Hepatocyte (in vitro differentiated cells): ENCODE data around the gene RFX8. TPM values are rescaled to one million over a fixed set of nuclear protein-coding genes. Genes with fewer than 3 reads are reported as not detected.
A peak's percentile ranks its signal among the peaks of the same experiment; 100 is the strongest.

Experiments
- DNase-seq: peaks from one replicate; pipeline ENCODE4 v3.0.0-alpha.2; 2016; ENCODE audit warnings: low spot score
- H2AFZ ChIP-seq: fragments of 200-600 bp; sonication (generic); 2 replicates; pipeline ENCODE4 v1.6.0; 2016; ENCODE audit warnings: antibody characterized with exemption, mild to moderate bottlenecking
- H3K27ac ChIP-seq: fragments of 200-600 bp; sonication (generic); 2 replicates; pipeline ENCODE4 v1.5.1; 2016; ENCODE audit warnings: mild to moderate bottlenecking
- H3K27me3 ChIP-seq: fragments of 200-600 bp; sonication (generic); 2 replicates; pipeline ENCODE4 v1.6.1; 2016
- H3K36me3 ChIP-seq: fragments of 200-600 bp; sonication (generic); replicated peaks from 2 replicates; pipeline ENCODE4 v1.5.1; 2016; ENCODE audit warnings: low read depth; ENCODE audit not compliant: insufficient read depth
- H3K4me1 ChIP-seq: fragments of 200-600 bp; sonication (generic); 2 replicates; pipeline ENCODE4 v1.5.1; 2016; ENCODE audit warnings: mild to moderate bottlenecking, moderate library complexity; ENCODE audit not compliant: insufficient read depth
- H3K4me2 ChIP-seq: fragments of 200-600 bp; sonication (generic); 2 replicates; pipeline ENCODE4 v1.6.0; 2016
- H3K4me3 ChIP-seq: fragments of 200-600 bp; sonication (generic); 2 replicates; pipeline ENCODE4 v1.5.1; 2016; ENCODE audit warnings: mild to moderate bottlenecking
- H3K79me2 ChIP-seq: fragments of 200-600 bp; sonication (generic); 2 replicates; pipeline ENCODE4 v1.6.0; 2017; ENCODE audit warnings: mild to moderate bottlenecking
- H3K9me2 ChIP-seq: fragments of 200-600 bp; sonication (generic); replicated peaks from 2 replicates; pipeline ENCODE4 v1.6.0; 2017; ENCODE audit warnings: mild to moderate bottlenecking; ENCODE audit not compliant: insufficient read depth
- H3K9me3 ChIP-seq: fragments of 200-600 bp; sonication (generic); 2 replicates; pipeline ENCODE4 v1.5.1; 2016; ENCODE audit warnings: low read depth, mild to moderate bottlenecking
- H4K20me1 ChIP-seq: fragments of 200-600 bp; sonication (generic); 2 replicates; pipeline ENCODE4 v1.6.0; 2016; ENCODE audit warnings: mild to moderate bottlenecking; ENCODE audit not compliant: insufficient read depth, poor library complexity, severe bottlenecking
- CTCF ChIP-seq: fragments of 200-600 bp; sonication (generic); IDR thresholded peaks from 2 replicates; pipeline ENCODE4 v1.5.1; 2016; ENCODE audit warnings: antibody characterized with exemption, mild to moderate bottlenecking; ENCODE audit not compliant: poor library complexity
- EZH2 ChIP-seq: fragments of 200-600 bp; sonication (generic); IDR thresholded peaks from 2 replicates; pipeline ENCODE4 v1.6.1; 2016; ENCODE audit warnings: antibody characterized with exemption, mild to moderate bottlenecking, borderline replicate concordance
- EZH2phosphoT487 ChIP-seq: fragments of 200-600 bp; sonication (generic); IDR thresholded peaks from one replicate; pipeline ENCODE4 v1.6.1; 2018; ENCODE audit warnings: antibody characterized with exemption, mild to moderate bottlenecking, low read depth, moderate library complexity; ENCODE audit not compliant: unreplicated experiment, severe bottlenecking
- WGBS: methylation state at CpG from one replicate; pipeline ENCODE4 v1.1.6; 2016; ENCODE audit warnings: low lambda C conversion rate; ENCODE audit errors: missing lambda C conversion rate; 5-methylcytosine and 5-hydroxymethylcytosine counted together
- polyA plus RNA-seq: library from polyadenylated mRNA; unstranded; fragments of >200 nt; fragmentation: Nextera tagmentation; extraction: Ambion mirVana; gene quantifications from 2 replicates; pipeline ENCODE4 v1.2.1, GENCODE V29; 2016
- total RNA-seq: library from RNA; depleted of rRNA; stranded (reverse); fragments of >200 nt; gene quantifications from 2 replicates; pipeline ENCODE4 v1.2.3, GENCODE V29; 2014

RFX8 gene
- total and polyA plus RNA-seq, 2 experiments from 2014 or later, result 0.52 TPM; not detected in 1

DNA sequence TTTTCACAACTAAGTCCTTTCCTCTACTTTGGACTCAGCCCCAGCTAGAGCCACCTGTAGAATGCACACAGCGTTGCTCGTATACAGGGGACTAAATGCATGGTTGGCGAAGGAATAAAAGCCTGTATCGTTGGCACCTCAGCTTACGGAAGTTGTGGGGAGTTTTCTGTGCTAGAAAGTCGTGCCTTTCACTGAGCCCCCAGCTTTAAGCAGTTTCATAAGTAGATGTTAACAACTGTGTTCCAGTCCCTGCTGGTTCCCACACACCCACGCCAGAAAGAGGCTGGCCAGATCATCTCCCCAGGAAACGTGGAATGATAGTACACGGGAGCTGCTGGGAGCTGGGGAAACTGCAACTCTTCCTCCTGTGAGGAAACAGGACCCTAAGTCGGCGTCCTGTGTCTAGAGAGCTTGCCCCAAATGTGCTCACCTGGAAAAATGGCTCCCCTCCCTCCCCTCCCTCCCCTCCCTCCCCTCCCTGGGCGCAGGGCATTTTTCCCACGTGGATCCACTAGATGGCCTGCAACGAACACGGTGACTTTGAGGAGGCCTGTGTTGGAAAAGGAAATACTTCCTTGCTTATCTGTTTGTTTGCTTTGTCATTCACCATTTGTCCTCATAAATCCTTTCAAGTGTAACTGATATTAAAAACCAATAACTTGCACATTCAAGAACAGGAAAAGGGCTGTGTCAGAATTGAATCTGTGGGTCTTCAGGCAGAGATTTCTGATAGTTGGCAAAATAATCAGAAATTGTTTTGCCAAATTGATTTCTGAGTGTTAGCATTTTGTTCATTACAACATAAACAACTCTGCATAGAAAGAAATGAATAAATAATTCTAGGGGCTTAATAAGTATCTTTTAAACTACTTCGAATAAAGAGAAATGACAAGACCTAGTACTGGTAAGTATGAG is 43.9 kb upstream of the RFX8 start:
- Histone ChIP-seq H3K27ac (peak overlapping the region; percentile 24), H3K4me3 (no peak overlapping the region), H3K79me2 (no peaks in the 10 kb centered on the region), H3K9me3 (no peaks in the 10 kb centered on the region), H3K9me2 (no peaks in the 10 kb centered on the region), H3K27me3 (no peaks in the 10 kb centered on the region), H3K4me1 (peaks cover 18% of the 10 kb centered on the region), H3K4me2 (peak overlapping the region; percentile 66), H3K36me3 (no peaks in the 10 kb centered on the region), H4K20me1 (no peaks in the 10 kb centered on the region), H2AFZ (no peak overlapping the region)
- TF ChIP-seq EZH2phosphoT487 (no peak), CTCF (peak; percentile 64)
- DNase-seq, result peak; percentile 78
- 38% methylated on average over 16 of the region's 16 CpGs for WGBS

GRCh38 chr2:101517758-101518271 is 42.9 kb upstream of the RFX8 start:
- Histone ChIP-seq H3K4me1 (peaks cover 18% of the 10 kb centered on the region), H3K9me3 (no peaks in the 10 kb centered on the region), H3K27ac (peak overlapping the region; percentile 44), H4K20me1 (no peaks in the 10 kb centered on the region), H3K79me2 (no peaks in the 10 kb centered on the region), H3K36me3 (no peaks in the 10 kb centered on the region), H3K9me2 (no peaks in the 10 kb centered on the region), H3K27me3 (no peaks in the 10 kb centered on the region), H3K4me3 (no peak overlapping the region), H3K4me2 (peak overlapping the region; percentile 66), H2AFZ (no peak overlapping the region)
- TF ChIP-seq EZH2 (no peak), EZH2phosphoT487 (no peak), CTCF (no peak)
- DNase-seq, result no peak

GRCh38 chr2:101516823-101517690 is 42.1 kb upstream of the RFX8 start:
- H3K4me3 ChIP-seq, result no peak overlapping the region
- peak overlapping the region; percentile 22 for H3K4me2 ChIP-seq
- H3K9me2 ChIP-seq, result no peaks in the 10 kb centered on the region
- no peaks in the 10 kb centered on the region for H3K9me3 ChIP-seq
- H3K4me1 ChIP-seq, result peaks cover 18% of the 10 kb centered on the region
- H3K27ac ChIP-seq, result peak overlapping the region; percentile 44
- H3K79me2 ChIP-seq, result no peaks in the 10 kb centered on the region
- no peaks in the 10 kb centered on the region for H3K36me3 ChIP-seq
- H2AFZ ChIP-seq, result no peak overlapping the region
- no peak for TF ChIP-seq CTCF
- TF ChIP-seq EZH2phosphoT487, result no peak
- TF ChIP-seq EZH2, result no peak
- H3K27me3 ChIP-seq, result no peaks in the 10 kb centered on the region
- WGBS, result 80% methylated on average over 8 of the region's 8 CpGs
- no peak for DNase-seq
- H4K20me1 ChIP-seq, result no peaks in the 10 kb centered on the region
